GM23338 (cell line): ENCODE results near the gene RCAN1. TPM values are rescaled to one million over a fixed set of nuclear protein-coding genes. Genes with fewer than 3 reads are reported as not detected.

ENCODE experiments used
- ATAC-seq: fragments of 200-7000 bp; cut with Tn5 transposase; 3 replicates; pipeline ENCODE4 v1.9.1; 2020
- DNase-seq: peaks from one replicate; pipeline ENCODE4 v3.0.0-alpha.2; 2015; ENCODE audit warnings: low spot score
- H2AFZ ChIP-seq: fragments of 200-600 bp; sonication (generic); 2 replicates; pipeline ENCODE4 v1.8.0; 2016; ENCODE audit warnings: antibody characterized with exemption, mild to moderate bottlenecking, moderate library complexity
- H3F3A ChIP-seq: fragments of 200-600 bp; sonication (generic); replicated peaks from 2 replicates; pipeline ENCODE4 v1.8.0; 2017; ENCODE audit warnings: antibody characterized with exemption, mixed run types, low read depth
- H3K27ac ChIP-seq: fragments of 200-600 bp; sonication (generic); 2 replicates; pipeline ENCODE4 v1.6.1; 2016; ENCODE audit warnings: low read depth
- H3K27me3 ChIP-seq: fragments of 200-600 bp; sonication (generic); 2 replicates; pipeline ENCODE4 v1.8.0; 2016; ENCODE audit warnings: mild to moderate bottlenecking, mixed run types, moderate library complexity; ENCODE audit not compliant: insufficient read depth
- H3K36me3 ChIP-seq: fragments of 200-600 bp; sonication (generic); 2 replicates; pipeline ENCODE4 v1.8.0; 2016; ENCODE audit warnings: mild to moderate bottlenecking; ENCODE audit not compliant: insufficient read depth
- H3K4me1 ChIP-seq: fragments of 200-600 bp; sonication (generic); 2 replicates; pipeline ENCODE4 v1.8.0; 2016; ENCODE audit warnings: mild to moderate bottlenecking, moderate library complexity; ENCODE audit not compliant: insufficient read depth
- H3K4me2 ChIP-seq: fragments of 200-600 bp; sonication (generic); 2 replicates; pipeline ENCODE4 v1.7.1; 2017; ENCODE audit warnings: mixed run types
- H3K4me3 ChIP-seq: fragments of 200-600 bp; sonication (generic); 2 replicates; pipeline ENCODE4 v1.6.1; 2016; ENCODE audit warnings: mixed run types
- H3K79me2 ChIP-seq: fragments of 200-600 bp; sonication (generic); replicated peaks from 2 replicates; pipeline ENCODE4 v1.8.0; 2017; ENCODE audit warnings: mild to moderate bottlenecking; ENCODE audit not compliant: insufficient read depth
- H3K9me2 ChIP-seq: fragments of 200-600 bp; sonication (generic); 2 replicates; pipeline ENCODE4 v1.8.0; 2017; ENCODE audit not compliant: insufficient read depth
- H4K20me1 ChIP-seq: fragments of 200-600 bp; sonication (generic); replicated peaks from 2 replicates; pipeline ENCODE4 v1.8.0; 2017; ENCODE audit warnings: mild to moderate bottlenecking; ENCODE audit not compliant: insufficient read depth
- H3K27ac Mint-ChIP-seq: 2 replicates; pipeline ENCODE4 v1.8.0; 2020; ENCODE audit warnings: inconsistent platforms, mild to moderate bottlenecking, moderate library complexity, mixed read lengths
- H3K27me3 Mint-ChIP-seq: 3 replicates; pipeline ENCODE4 v1.8.0; 2022; ENCODE audit warnings: low read depth, mild to moderate bottlenecking, moderate library complexity, mixed read lengths, inconsistent platforms; ENCODE audit not compliant: insufficient read depth, poor library complexity
- H3K36me3 Mint-ChIP-seq: 3 replicates; pipeline ENCODE4 v1.8.0; 2021; ENCODE audit warnings: low read depth, mild to moderate bottlenecking, inconsistent platforms, moderate library complexity, mixed read lengths
- H3K4me1 Mint-ChIP-seq: 3 replicates; pipeline ENCODE4 v1.8.0; 2020; ENCODE audit warnings: mild to moderate bottlenecking, inconsistent platforms, mixed read lengths
- H3K4me3 Mint-ChIP-seq: 3 replicates; pipeline ENCODE4 v1.8.0; 2021; ENCODE audit warnings: moderate library complexity, mild to moderate bottlenecking, inconsistent platforms, mixed read lengths
- H3K9me3 Mint-ChIP-seq: 3 replicates; pipeline ENCODE4 v1.8.0; 2020; ENCODE audit warnings: moderate library complexity, mild to moderate bottlenecking, inconsistent platforms, mixed read lengths
- CTCF ChIP-seq, 2 experiments: fragments of 200-600 bp in 1 of 2; sonication (generic) in 1 of 2; conservative IDR thresholded peaks; 2 replicates each; pipeline versions ENCODE4 v1.5.1 to v1.6.1; 2016 to 2017; ENCODE audit warnings: antibody characterized with exemption in 2 of 2, low read depth in 2 of 2, mild to moderate bottlenecking in 2 of 2, moderate library complexity in 1 of 2
- ETS1 ChIP-seq: IDR thresholded peaks from 2 replicates; pipeline ENCODE4 v1.6.1; 2016; ENCODE audit warnings: antibody characterized with exemption
- EZH2 ChIP-seq: fragments of 200-600 bp; sonication (generic); IDR thresholded peaks from one replicate; pipeline ENCODE4 v1.8.0; 2017; ENCODE audit warnings: antibody characterized with exemption, mild to moderate bottlenecking, low read depth; ENCODE audit not compliant: unreplicated experiment
- JUNB ChIP-seq: IDR thresholded peaks from one replicate; pipeline ENCODE4 v1.6.1; 2016; ENCODE audit warnings: antibody characterized with exemption; ENCODE audit not compliant: unreplicated experiment
- POLR2AphosphoS5 ChIP-seq: IDR thresholded peaks from 2 replicates; pipeline ENCODE4 v1.6.1; 2016; ENCODE audit warnings: antibody characterized with exemption, low read depth
- REST ChIP-seq: IDR thresholded peaks from one replicate; pipeline ENCODE4 v1.6.1; 2018; ENCODE audit warnings: antibody characterized with exemption; ENCODE audit not compliant: unreplicated experiment
- ZNF114 ChIP-seq: fragments of 250-450 bp; sonication (Bioruptor Pico); IDR thresholded peaks from 2 replicates; pipeline ENCODE4 v1.5.0; 2020; ENCODE audit warnings: mild to moderate bottlenecking, moderate library complexity
- ZNF331 ChIP-seq: fragments of 250-450 bp; sonication (Bioruptor Pico); IDR thresholded peaks from 2 replicates; pipeline ENCODE4 v1.5.0; 2020; ENCODE audit warnings: low read depth, mild to moderate bottlenecking, moderate library complexity
- ZNF462 ChIP-seq: fragments of 250-450 bp; sonication (Bioruptor Pico); IDR thresholded peaks from 2 replicates; pipeline ENCODE4 v1.5.0; 2020; ENCODE audit warnings: mild to moderate bottlenecking, moderate library complexity
- polyA plus RNA-seq: library from polyadenylated mRNA; unstranded; fragments of >200 nt; fragmentation: Nextera tagmentation; extraction: Ambion mirVana; gene quantifications from 2 replicates; pipeline ENCODE4 v1.2.1, GENCODE V29; 2016
- total RNA-seq: library from RNA; depleted of rRNA; stranded (reverse); fragments of >200 nt; shearing (Covaris generic); gene quantifications from 2 replicates; pipeline ENCODE4 v1.2.3, GENCODE V29; 2014

The RCAN1 gene
- total and polyA plus RNA-seq, 2 experiments from 2014 or later, result 3.7 to 5.2 TPM

- Histone ChIP-seq H4K20me1 (no peaks in the 10 kb centered on the region), H3K4me3 (no peak overlapping the region), H3F3A (no peaks in the 10 kb centered on the region), H3K4me2 (peak overlapping the region; percentile 43; the same call in 1 of the 2 replicates), H3K9me2 (peaks cover under 1% of the 10 kb centered on the region), H3K27me3 (no peaks in the 10 kb centered on the region), H3K79me2 (no peaks in the 10 kb centered on the region), H3K4me1 (peaks cover 3% of the 10 kb centered on the region; the same call in 1 of the 2 replicates), H3K27ac (no peak overlapping the region), H3K36me3 (no peaks in the 10 kb centered on the region), H2AFZ (no peak overlapping the region; the same call in 1 of the 2 replicates)
- Mint-ChIP-seq H3K9me3 (peaks cover 12% of the 10 kb centered on the region), H3K4me3 (no peak overlapping the region), H3K4me1 (peaks cover 14% of the 10 kb centered on the region), H3K27ac (no peak overlapping the region), H3K36me3 (peaks cover 6% of the 10 kb centered on the region; the same call in 2 of the 3 replicates), H3K27me3 (peaks cover 4% of the 10 kb centered on the region)
- peak; percentile 76 for ATAC-seq
- no peak for TF ChIP-seq ZNF114
- no peak for TF ChIP-seq JUNB
- no peak for TF ChIP-seq CTCF (conservative IDR thresholded peaks at IDR 0.05; ENCODE audit: low read depth in 2 of 2)
- no peak for TF ChIP-seq REST
- no peak for TF ChIP-seq ETS1
- no peak for TF ChIP-seq POLR2AphosphoS5
- no peak for TF ChIP-seq ZNF462 (CRISPR knock-in tag)
- TF ChIP-seq ZNF331 (CRISPR knock-in tag), result no peak
- TF ChIP-seq EZH2, result no peak
- peak; percentile 26 for DNase-seq
These were observed 69.6 kb downstream of the RCAN1 start for GRCh38 chr21:34545079-34545884.
